Smooth muscle cell (in vitro differentiated cells): Measurements from ENCODE around the gene APOBEC4. TPM values are rescaled to one million over a fixed set of nuclear protein-coding genes. Genes with fewer than 3 reads are reported as not detected.

Experiments used
- DNase-seq: peaks from one replicate; lab custom pipeline; 2025; ENCODE audit not compliant: unreplicated experiment; lab: John Stamatoyannopoulos, UW
- H2AFZ ChIP-seq: fragments of 200-600 bp; sonication (generic); 2 replicates; pipeline ENCODE4 v1.6.0; 2016; ENCODE audit warnings: antibody characterized with exemption, low read depth, mild to moderate bottlenecking
- H3F3A ChIP-seq: fragments of 200-600 bp; sonication (generic); 2 replicates; pipeline ENCODE4 v1.6.0; 2017; ENCODE audit warnings: antibody characterized with exemption, low read depth
- H3K27ac ChIP-seq: fragments of 200-600 bp; sonication (generic); 2 replicates; pipeline ENCODE4 v1.5.1; 2016; ENCODE audit warnings: low read depth, mild to moderate bottlenecking
- H3K27me3 ChIP-seq: fragments of 200-600 bp; sonication (generic); 2 replicates; pipeline ENCODE4 v1.6.1; 2016; ENCODE audit warnings: low read depth, mild to moderate bottlenecking
- H3K36me3 ChIP-seq: fragments of 200-600 bp; sonication (generic); 2 replicates; pipeline ENCODE4 v1.5.1; 2016; ENCODE audit warnings: low read depth
- H3K4me1 ChIP-seq: fragments of 200-600 bp; sonication (generic); 2 replicates; pipeline ENCODE4 v1.5.1; 2016; ENCODE audit warnings: low read depth
- H3K4me2 ChIP-seq: fragments of 200-600 bp; sonication (generic); 2 replicates; pipeline ENCODE4 v1.6.0; 2016; ENCODE audit warnings: mild to moderate bottlenecking
- H3K4me3 ChIP-seq: fragments of 200-600 bp; sonication (generic); 2 replicates; pipeline ENCODE4 v1.5.1; 2016; ENCODE audit warnings: mild to moderate bottlenecking
- H3K79me2 ChIP-seq: fragments of 200-600 bp; sonication (generic); 2 replicates; pipeline ENCODE4 v1.6.0; 2016; ENCODE audit warnings: low read depth, mild to moderate bottlenecking
- H3K9ac ChIP-seq: fragments of 200-600 bp; sonication (generic); 2 replicates; pipeline ENCODE4 v1.6.0; 2016; ENCODE audit warnings: low read depth
- H3K9me3 ChIP-seq: fragments of 200-600 bp; sonication (generic); replicated peaks from 2 replicates; pipeline ENCODE4 v1.5.1; 2016; ENCODE audit warnings: low read depth
- H4K20me1 ChIP-seq: fragments of 200-600 bp; sonication (generic); 2 replicates; pipeline ENCODE4 v1.6.0; 2016; ENCODE audit warnings: low read depth
- WGBS: methylation state at CpG from one replicate; pipeline ENCODE4 v1.1.7; 2016; ENCODE audit warnings: low lambda C conversion rate; 5-methylcytosine and 5-hydroxymethylcytosine counted together
- polyA plus RNA-seq: library from polyadenylated mRNA; unstranded; fragments of >200 nt; fragmentation: Nextera tagmentation; extraction: Ambion mirVana; gene quantifications from 2 replicates; pipeline ENCODE4 v1.2.1, GENCODE V29; 2016
- total RNA-seq: library from RNA; depleted of rRNA; stranded (reverse); fragments of >200 nt; gene quantifications from 2 replicates; pipeline ENCODE4 v1.2.3, GENCODE V29; 2014
- TF ChIP-seq, protein P1 (sequence below): fragments of 200-600 bp; sonication (generic); IDR thresholded peaks from 2 replicates; pipeline ENCODE4 v1.5.1; 2017; ENCODE audit warnings: borderline replicate concordance, mild to moderate bottlenecking, antibody characterized with exemption; ENCODE audit not compliant: insufficient read depth, poor library complexity, severe bottlenecking

Gene APOBEC4
- total and polyA plus RNA-seq, 2 experiments from 2014 or later = not detected

DNA sequence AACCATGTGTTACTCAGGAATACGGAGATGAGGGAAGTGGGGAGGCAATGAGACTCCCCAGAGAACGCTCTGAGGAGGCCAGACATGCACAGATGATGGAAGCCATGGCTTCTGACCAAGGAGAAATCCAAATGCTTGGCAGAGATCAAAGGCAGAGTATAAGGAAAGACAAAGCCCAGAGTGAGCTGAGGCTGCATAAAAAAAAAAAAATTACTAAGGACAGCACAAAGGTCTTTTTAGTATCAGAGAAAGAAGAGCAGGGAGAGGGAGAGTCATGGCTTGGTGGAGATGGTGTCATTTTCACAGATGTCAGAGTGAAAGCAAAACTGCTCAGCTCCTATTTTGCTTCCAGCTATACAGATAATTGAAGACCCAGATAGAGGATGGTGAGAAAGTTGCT, 54.7 kb downstream of the APOBEC4 start:
- Histone ChIP-seq H3K79me2 (no peaks in the 10 kb centered on the region), H3K27me3 (no peaks in the 10 kb centered on the region), H3K4me2 (no peak overlapping the region), H3K9me3 (no peaks in the 10 kb centered on the region), H3F3A (no peaks in the 10 kb centered on the region), H3K4me1 (no peaks in the 10 kb centered on the region), H3K9ac (no peak overlapping the region), H3K36me3 (no peaks in the 10 kb centered on the region), H2AFZ (no peak overlapping the region), H3K4me3 (no peak overlapping the region), H4K20me1 (no peaks in the 10 kb centered on the region), H3K27ac (no peak overlapping the region)
- TF ChIP-seq, protein P1, sequence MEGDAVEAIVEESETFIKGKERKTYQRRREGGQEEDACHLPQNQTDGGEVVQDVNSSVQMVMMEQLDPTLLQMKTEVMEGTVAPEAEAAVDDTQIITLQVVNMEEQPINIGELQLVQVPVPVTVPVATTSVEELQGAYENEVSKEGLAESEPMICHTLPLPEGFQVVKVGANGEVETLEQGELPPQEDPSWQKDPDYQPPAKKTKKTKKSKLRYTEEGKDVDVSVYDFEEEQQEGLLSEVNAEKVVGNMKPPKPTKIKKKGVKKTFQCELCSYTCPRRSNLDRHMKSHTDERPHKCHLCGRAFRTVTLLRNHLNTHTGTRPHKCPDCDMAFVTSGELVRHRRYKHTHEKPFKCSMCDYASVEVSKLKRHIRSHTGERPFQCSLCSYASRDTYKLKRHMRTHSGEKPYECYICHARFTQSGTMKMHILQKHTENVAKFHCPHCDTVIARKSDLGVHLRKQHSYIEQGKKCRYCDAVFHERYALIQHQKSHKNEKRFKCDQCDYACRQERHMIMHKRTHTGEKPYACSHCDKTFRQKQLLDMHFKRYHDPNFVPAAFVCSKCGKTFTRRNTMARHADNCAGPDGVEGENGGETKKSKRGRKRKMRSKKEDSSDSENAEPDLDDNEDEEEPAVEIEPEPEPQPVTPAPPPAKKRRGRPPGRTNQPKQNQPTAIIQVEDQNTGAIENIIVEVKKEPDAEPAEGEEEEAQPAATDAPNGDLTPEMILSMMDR = no peak
- no peak for DNase-seq
- 85% methylated on average over 2 of the region's 2 CpGs for WGBS

DNA sequence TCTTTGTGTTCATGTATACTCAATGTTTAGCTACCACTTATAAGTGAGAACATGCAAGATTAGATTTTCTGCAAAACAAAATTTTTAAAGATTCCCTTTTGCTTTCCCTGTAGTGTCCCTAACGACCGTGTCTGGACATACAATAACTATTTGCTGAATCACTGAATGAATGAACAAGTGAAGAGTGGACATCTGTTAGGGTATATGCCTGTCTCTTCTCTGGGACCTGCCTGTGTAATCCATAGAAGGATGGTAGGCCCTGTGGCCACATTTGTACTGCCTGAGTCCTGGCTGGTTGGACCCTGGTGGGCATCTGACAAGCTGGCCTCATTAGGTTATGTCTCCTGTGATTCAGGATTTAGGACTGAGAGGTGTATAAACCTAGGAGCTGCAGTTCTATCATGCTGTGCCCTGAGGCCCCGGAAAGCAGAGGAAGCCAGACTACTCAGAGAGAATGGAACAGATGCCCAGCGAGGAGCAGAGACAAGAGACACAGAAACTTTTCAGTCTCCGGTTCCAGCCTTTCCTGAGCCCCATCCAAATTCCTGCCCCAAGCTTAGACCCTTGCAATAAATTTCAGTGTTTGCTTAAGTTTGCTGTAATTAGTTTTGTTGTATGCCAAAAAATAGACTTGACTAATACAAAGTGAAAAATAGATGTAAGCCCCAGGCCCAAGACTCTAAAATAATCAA, 55.3 kb downstream of the APOBEC4 start:
- TF ChIP-seq, protein P1 = no peak
- Histone ChIP-seq H3F3A (no peaks in the 10 kb centered on the region), H3K4me2 (no peak overlapping the region), H4K20me1 (no peaks in the 10 kb centered on the region), H2AFZ (no peak overlapping the region), H3K27ac (no peak overlapping the region), H3K79me2 (no peaks in the 10 kb centered on the region), H3K4me1 (no peaks in the 10 kb centered on the region), H3K27me3 (no peaks in the 10 kb centered on the region), H3K9me3 (no peaks in the 10 kb centered on the region), H3K9ac (no peak overlapping the region), H3K4me3 (no peak overlapping the region), H3K36me3 (no peaks in the 10 kb centered on the region)
- no peak for DNase-seq
- WGBS = 77% methylated on average over 5 of the region's 5 CpGs

DNA sequence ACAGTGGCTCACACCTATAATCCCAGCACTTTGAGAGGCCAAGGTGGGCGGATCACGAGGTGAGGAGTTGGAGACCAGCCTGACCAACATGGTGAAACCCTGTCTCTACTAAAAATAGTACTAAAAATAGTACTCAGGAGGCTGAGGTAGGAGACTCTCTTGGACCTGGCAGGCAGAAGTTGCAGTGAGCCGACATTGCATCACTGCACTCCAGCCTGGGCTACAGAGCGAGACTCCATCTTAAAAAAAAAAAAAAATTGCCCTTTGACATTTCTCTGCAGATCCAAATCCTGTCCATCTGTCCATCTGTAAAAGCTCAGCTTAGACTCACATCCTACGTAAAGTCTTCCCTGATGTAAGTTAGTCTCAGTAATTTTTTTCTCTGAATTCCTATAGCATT, 56.6 kb downstream of the APOBEC4 start:
- H3K36me3 ChIP-seq = no peaks in the 10 kb centered on the region
- H3K79me2 ChIP-seq = no peaks in the 10 kb centered on the region
- no peak overlapping the region for H3K27ac ChIP-seq
- no peaks in the 10 kb centered on the region for H3K4me1 ChIP-seq
- no peaks in the 10 kb centered on the region for H3K27me3 ChIP-seq
- DNase-seq = no peak
- H3K4me3 ChIP-seq = no peak overlapping the region
- no peaks in the 10 kb centered on the region for H4K20me1 ChIP-seq
- H3K4me2 ChIP-seq = no peak overlapping the region
- no peak overlapping the region for H3K9ac ChIP-seq
- H3F3A ChIP-seq = no peaks in the 10 kb centered on the region
- H2AFZ ChIP-seq = no peak overlapping the region
- no peaks in the 10 kb centered on the region for H3K9me3 ChIP-seq
- TF ChIP-seq, protein P1 = no peak
- 95% methylated on average over 5 of the region's 5 CpGs for WGBS

Other genes starting within 250 kb of the APOBEC4 start
- 0.22 and 3.7 TPM in 2 replicates for gene NMNAT2, start 234.9 kb downstream of the APOBEC4 start, total RNA-seq
- gene NMNAT2, start 234.9 kb downstream of the APOBEC4 start, polyA plus RNA-seq = 0.24 and 0.43 TPM in 2 replicates
- gene SMG7, start 180.8 kb downstream of the APOBEC4 start, total RNA-seq = 30.3 and 40.4 TPM in 2 replicates
- 18.3 and 21.3 TPM in 2 replicates for gene SMG7, start 180.8 kb downstream of the APOBEC4 start, polyA plus RNA-seq
- gene NCF2, start 62.9 kb downstream of the APOBEC4 start, total RNA-seq = 1.7 and 2.4 TPM in 2 replicates
- gene NCF2, start 62.9 kb downstream of the APOBEC4 start, polyA plus RNA-seq = 0.65 and 0.78 TPM in 2 replicates
- gene ARPC5, start 17.5 kb downstream of the APOBEC4 start, total RNA-seq = 188 and 195 TPM in 2 replicates
- 196 and 205 TPM in 2 replicates for gene ARPC5, start 17.5 kb downstream of the APOBEC4 start, polyA plus RNA-seq
- 21.1 and 26.3 TPM in 2 replicates for gene RGL1, start 151.8 kb upstream of the APOBEC4 start, total RNA-seq
- gene RGL1, start 151.8 kb upstream of the APOBEC4 start, polyA plus RNA-seq = 13.4 and 21.4 TPM in 2 replicates